ENCODE measurements around the gene GNA14.
"Not testable (repeated sequence)": the region's sequence is repeated elsewhere in the genome, so short reads cannot be mapped to it uniquely, and the experiment has no call there.

Gene GNA14

GRCh38 chr9:77588271-77588937 lies 59.7 kb downstream of the GNA14 start:
- TF ChIP-seq CTCF (IDR thresholded peaks at IDR 0.05; ENCODE audit: insufficient read depth, missing control alignments): no peak
- DNase-seq (ENCODE audit: insufficient read length, low spot score) (no peak), FAIRE-seq (no peak)

- DNase-seq (ENCODE audit: insufficient read length, low spot score): no peak
- no peak for FAIRE-seq
- no peak for TF ChIP-seq CTCF (IDR thresholded peaks at IDR 0.05; ENCODE audit: insufficient read depth, missing control alignments)
Measured at GRCh38 chr9:77587851-77588250, 60.3 kb downstream of the GNA14 start.

GRCh38 chr9:77587042-77587441 lies 61.1 kb downstream of the GNA14 start:
- no peak for TF ChIP-seq CTCF (IDR thresholded peaks at IDR 0.05; ENCODE audit: insufficient read depth, missing control alignments)
- FAIRE-seq (no peak), DNase-seq (ENCODE audit: insufficient read length, low spot score) (no peak)

GRCh38 chr9:77586591-77586990 lies 61.5 kb downstream of the GNA14 start:
- no peak for TF ChIP-seq CTCF (IDR thresholded peaks at IDR 0.05; ENCODE audit: insufficient read depth, missing control alignments)
- no peak for FAIRE-seq
- DNase-seq (ENCODE audit: insufficient read length, low spot score): no peak

- no peak for FAIRE-seq
- no peak for DNase-seq (ENCODE audit: insufficient read length, low spot score)
- no peak for TF ChIP-seq CTCF (IDR thresholded peaks at IDR 0.05; ENCODE audit: insufficient read depth, missing control alignments)
Measured at GRCh38 chr9:77585335-77585786, 62.8 kb downstream of the GNA14 start.

GRCh38 chr9:77584927-77585326 lies 63.2 kb downstream of the GNA14 start:
- not testable (repeated sequence) for DNase-seq (ENCODE audit: insufficient read length, low spot score); FAIRE-seq

GRCh38 chr9:77582961-77583576 lies 65.1 kb downstream of the GNA14 start:
- FAIRE-seq: no peak
- no peak for TF ChIP-seq CTCF (IDR thresholded peaks at IDR 0.05; ENCODE audit: insufficient read depth, missing control alignments)

More at GRCh38 chr9:77582961-77583576, 65.1 kb downstream of the GNA14 start:
- DNase-seq (ENCODE audit: insufficient read length, low spot score): no peak

Measured in D721Med (cell line).